Measurements from ENCODE around the gene LRRN3.
A peak's percentile ranks its signal among the peaks of the same experiment; 100 is the strongest.

LRRN3 gene

DNA sequence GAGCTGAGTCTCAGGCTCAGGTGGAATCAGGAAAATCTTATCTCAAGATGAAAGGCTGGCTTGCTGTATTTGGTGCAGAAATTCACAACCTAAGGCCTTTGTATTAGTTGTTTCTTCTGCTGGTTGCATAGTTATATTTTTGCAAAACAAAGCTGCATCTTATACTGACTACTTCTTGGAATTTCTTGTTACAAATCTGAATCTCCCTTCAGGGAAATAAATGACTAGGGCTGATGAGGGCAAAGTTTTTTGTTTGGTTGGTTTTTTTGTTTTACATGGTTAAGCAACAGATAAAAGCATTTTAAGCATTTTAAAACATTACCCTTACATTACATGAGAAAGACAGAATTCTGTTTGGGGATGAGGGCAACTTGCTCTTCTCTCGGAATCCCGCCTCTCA, 13.9 kb upstream of the LRRN3 start:
- DNase-seq (ENCODE audit: low read depth in 2 of 2): no peak

DNA sequence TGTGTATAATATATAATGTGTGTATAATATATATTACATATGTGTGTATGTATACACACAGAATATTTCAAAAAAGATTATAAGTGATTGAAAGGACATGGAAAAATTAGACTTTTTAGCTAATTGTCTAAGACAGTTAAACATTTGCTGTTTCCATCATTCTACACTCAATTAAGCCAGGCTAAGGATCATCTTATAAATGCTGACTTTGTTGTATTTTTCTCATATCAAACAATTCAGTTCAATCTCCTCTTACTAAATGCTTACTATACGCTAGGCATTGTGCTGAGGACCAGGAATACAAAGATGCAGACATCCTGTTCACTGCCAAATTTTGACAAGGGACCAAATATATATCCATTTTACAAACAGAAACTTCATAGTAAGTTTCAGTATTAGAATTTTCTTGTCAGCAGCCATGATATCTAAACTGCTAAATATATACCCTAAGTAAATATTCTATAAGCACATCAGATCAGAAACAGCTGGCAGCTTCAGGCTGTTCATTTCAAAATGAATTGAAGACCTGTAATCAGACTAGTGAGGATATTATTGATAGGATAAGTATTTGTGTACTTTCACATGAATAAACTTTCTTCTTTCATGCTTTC, 10.3 kb upstream of the LRRN3 start:
- DNase-seq (ENCODE audit: low read depth in 2 of 2): no peak

- no peak for DNase-seq (ENCODE audit: low read depth in 2 of 2)
Measured at GRCh38 chr7:111081546-111082267, 9.2 kb upstream of the LRRN3 start.

- DNase-seq (ENCODE audit: low read depth in 2 of 2): no peak
Measured at GRCh38 chr7:111082351-111082750, 8.6 kb upstream of the LRRN3 start.

GRCh38 chr7:111083413-111083812, 7.5 kb upstream of the LRRN3 start:
- peak in 1 of 2 donors; percentile 38 for DNase-seq (ENCODE audit: low read depth in 2 of 2)

DNA sequence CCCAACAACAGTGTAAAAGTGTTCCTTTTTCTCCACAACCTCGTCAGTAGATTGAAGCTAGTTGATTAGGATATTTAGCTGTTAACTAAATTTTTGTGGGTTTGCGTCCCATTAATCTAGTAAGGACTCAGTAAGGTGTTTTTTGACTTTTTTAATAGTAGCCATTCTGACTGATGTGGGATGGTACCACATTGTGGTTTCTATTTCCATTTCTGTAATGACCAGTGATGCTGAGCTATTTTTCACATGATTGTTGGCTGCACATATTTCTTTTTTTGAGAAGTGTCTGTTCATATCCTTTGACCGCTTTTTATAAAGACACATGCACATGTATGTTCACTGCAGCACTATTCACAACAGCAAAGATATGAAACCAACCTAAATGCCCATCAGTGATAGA, 5.6 kb upstream of the LRRN3 start:
- no peak for DNase-seq (ENCODE audit: low read depth in 2 of 2)

DNA sequence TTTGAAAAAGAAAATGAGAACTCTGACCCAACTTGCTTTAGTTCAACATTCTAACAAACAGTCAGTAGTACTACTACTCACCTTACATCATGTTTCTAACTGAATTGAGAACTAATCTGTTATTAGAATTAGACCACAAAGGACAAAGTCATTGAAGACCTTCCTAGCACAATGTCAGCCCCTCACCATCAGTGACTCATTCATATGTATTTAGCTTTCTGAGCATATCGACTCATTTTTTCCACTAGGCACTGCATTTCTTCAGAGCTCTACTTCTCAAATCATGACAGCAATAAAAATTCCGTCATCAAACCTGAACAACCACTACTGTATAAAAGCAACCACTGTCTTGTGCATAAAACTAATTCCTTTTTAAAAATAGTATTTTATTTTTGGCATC, 4.4 kb upstream of the LRRN3 start:
- DNase-seq (ENCODE audit: low read depth in 2 of 2): peak in 1 of 2 donors; percentile 16

DNA sequence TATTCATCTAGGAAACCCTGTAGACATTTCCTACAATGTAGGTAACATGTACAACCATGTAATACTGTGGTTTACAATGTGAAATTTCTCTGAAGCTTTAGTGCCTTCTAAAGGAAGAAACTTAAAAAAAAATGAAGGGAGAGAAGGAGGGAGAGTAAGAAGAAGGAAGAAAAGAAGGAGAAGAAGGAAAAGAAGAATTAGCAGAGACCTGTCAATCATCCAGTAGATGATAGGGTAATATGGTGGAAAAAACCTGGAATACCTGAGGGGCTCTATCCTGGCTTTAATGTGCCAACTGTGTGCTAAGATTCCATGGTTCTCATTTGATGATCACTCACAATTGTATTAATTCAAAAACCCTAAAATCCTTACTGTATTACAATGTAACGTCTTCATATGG, 2.6 kb upstream of the LRRN3 start:
- no peak for DNase-seq (ENCODE audit: low read depth in 2 of 2)

DNA sequence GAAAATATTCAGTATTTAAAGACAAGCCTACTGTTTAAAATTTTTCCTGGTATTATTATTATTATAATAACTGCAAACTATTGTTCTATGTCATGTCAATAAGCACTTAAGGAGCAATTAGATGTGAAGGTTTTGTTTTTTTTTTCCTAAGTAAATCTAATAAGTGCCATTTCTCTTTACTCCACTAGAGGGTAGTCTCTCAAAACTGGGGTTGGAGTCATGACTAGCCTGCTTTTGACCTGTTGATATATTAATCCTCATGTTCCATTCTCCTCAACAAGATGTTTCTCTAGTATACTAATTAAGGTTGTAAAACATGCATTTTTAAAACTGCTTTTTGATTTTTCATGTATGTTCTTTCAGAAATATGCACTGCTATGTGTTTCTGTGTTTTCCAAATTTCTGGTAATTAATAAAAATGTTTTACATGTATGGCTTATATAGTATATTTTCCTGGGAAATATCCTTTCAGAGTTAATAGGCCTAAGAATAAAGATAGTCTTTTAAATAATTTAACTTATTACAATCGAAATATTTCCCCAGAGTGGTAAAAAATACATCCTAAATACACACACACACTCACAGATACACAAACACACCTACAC, 1.0 kb upstream of the LRRN3 start:
- DNase-seq (ENCODE audit: low read depth in 2 of 2): no peak

- no peak for DNase-seq (ENCODE audit: low read depth in 2 of 2)
Measured at GRCh38 chr7:111091593-111092358, 849 bp downstream of the LRRN3 start.

DNA sequence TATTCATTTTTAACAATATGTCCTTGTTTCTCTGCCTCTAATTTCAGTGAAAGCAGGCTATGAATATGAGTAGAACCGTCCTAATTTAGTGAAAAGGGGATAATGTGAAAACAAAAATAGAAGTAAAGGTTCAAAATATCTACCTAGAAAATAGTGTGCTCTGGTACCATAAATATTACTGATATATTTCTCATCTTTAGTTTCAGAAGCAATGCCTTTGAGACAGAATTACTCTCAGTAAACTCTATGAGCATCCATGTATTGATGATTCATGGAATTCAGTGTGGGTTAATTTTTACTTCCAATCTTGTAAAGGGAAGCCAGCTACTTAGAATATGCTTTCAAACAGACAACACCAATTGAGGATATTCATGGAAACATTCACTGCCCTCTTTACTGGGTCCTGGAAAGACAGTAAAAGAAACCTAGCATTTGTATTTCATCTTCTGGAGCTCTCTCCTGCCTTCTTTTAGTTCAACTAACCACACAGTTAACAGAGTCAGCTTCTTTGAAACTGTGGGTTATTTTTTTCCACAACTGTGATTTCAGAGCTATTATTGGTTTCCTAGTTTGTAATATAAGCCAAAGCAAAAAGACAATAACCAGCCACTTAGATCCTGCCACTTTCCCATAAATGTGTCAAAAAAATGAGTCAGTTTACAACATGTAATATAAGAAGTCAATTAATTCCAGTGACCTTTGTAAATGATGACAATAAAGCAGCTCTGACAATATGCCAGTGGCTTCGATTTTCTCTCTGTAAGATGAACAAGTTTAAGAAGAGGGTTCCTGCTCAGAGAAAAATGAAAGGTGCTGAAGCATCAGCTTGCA, 1.7 kb downstream of the LRRN3 start:
- DNase-seq (ENCODE audit: low read depth in 2 of 2): no peak

GRCh38 chr7:111093496-111093895, 2.6 kb downstream of the LRRN3 start:
- DNase-seq (ENCODE audit: low read depth in 2 of 2): no peak

DNA sequence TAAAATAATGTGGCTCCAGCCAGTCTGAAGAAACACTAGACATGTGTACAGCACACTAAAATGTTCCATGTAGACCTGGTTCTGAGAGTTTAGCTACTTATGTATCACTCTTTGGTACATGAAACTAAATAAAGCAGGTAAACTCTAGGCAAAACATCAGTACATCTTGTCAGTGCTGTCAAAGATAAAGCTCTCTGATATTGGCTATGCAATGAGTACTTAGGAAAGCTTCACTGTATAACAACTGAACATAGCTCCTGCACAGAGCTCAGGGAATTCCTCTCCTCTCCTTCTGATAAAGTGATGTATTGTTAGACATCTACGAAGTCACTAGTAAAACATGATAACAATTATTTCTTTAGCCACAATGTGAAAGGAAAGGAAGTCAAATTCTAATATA, 3.5 kb downstream of the LRRN3 start:
- no peak for DNase-seq (ENCODE audit: low read depth in 2 of 2)

- DNase-seq (ENCODE audit: low read depth in 2 of 2): no peak
Measured at GRCh38 chr7:111096997-111097396, 6.1 kb downstream of the LRRN3 start.

DNA sequence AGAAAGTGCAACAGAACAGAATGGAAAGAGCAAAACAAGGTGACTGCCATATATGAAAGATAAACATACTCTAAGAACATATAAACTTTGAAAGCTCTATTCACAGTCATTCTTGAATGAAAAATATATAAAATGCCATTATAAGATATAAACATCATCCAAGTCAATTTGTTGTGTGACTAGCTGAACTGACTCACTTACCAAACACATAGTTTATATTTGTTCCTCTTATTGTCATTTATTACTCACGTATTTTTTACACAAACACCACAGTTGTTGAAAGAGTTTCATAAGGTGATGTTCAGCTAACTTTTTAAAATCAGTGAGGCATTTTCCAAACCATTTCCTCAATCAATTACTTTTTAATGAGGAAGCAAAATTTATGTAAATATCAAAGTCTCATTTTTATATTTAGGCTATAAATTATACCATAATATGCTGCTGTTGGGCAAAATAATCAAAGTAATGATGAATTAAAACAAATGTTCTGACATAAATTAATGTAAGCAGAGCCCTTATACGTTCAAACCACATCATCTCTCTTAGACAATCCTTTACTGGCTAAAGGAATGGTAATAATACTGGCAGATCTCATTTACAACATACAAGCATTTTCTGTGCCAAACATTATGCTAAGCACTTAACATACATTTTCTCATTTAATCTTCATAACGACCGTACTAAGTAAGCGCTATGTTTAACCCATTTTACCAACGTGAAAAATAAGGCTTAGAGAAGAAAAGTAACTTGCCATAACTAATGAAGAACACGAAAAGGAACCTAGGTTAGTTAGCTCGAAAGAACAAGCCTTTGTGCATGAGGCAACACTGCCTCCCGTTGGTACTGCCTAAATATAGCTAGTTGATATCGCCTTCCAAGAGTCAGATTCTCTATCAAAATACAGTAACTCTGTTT, 7.3 kb downstream of the LRRN3 start:
- DNase-seq (ENCODE audit: low read depth in 2 of 2): peak; percentile 41

DNA sequence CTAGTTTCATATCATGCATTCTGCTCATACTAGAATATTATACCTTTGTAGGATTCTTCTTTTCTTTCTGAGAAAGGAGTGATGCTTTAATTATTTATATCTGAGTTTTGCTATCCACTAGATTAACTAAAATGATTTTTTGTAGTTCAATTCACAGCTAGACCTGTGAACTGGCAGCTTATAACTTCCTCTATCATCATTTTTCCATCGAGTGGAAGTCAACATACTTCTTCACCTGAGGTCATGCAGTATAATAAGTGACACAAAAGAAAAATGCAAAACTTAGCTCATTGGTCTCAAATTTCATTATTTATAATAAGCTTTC, 8.0 kb downstream of the LRRN3 start:
- no peak for DNase-seq (ENCODE audit: low read depth in 2 of 2)

DNA sequence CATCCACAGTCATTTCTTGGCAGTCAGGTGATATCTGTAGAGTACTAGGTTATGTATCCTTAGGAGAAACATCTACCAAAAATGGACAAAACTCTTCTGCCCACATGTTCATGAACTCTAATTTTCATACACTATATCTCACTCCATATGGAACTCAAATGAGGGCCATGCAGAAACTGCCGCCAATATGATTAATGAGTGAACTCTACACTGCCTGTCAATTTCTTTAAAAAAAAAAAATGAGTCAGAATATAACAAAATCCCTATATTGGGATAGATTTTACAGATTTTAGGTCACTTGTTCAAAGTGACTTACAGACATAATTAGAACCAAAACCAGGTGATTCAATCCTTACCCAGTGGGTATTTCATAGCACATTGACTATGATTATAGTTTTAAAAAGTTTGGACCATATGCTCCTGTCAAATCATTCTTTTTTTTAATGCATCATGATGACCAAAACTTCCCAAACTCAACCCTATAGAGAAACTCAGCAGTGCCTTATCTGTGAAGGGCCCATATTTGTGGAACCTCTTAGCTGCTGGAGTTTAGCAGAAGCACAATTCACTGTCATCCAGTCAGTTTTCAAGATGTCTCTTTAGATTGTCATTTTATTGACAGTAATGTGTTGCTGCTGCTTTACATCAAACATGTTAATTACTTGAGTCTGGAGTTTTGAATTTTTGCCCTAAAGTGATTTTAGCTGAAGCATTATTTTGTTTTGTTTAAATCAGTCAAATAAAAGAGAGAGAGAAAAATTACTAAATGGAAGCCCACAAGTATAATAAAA, 11.1 kb downstream of the LRRN3 start:
- no peak for DNase-seq (ENCODE audit: low read depth in 2 of 2)

GRCh38 chr7:111103136-111103535, 12.2 kb downstream of the LRRN3 start:
- DNase-seq (ENCODE audit: low read depth in 2 of 2): no peak

GRCh38 chr7:111103678-111104274, 12.8 kb downstream of the LRRN3 start:
- no peak for DNase-seq (ENCODE audit: low read depth in 2 of 2)

GRCh38 chr7:111104710-111105109, 13.8 kb downstream of the LRRN3 start:
- no peak for DNase-seq (ENCODE audit: low read depth in 2 of 2)
